Measurements from ENCODE around the gene CEP295NL. TPM values are rescaled to one million over a fixed set of nuclear protein-coding genes. Genes with fewer than 3 reads are reported as not detected.
A peak's percentile ranks its signal among the peaks of the same experiment; 100 is the strongest.

Gene CEP295NL
- total and polyA plus RNA-seq, 2 of the 8 experiments (the other 6 are each of a cell fraction or from before 2014, with no cell fraction given): 0.06 to 2.0 TPM

- Histone ChIP-seq H4K91ac (replicated peaks; ENCODE audit: insufficient read length, low read length) (no peak overlapping the region), H3K4ac (replicated peaks; ENCODE audit: insufficient read length, low read depth, low read length) (no peak overlapping the region), H2BK12ac (ENCODE audit: low read depth, low read length) (peak overlapping the region; percentile 50; the same call in 1 of the 2 replicates), H3K27ac (ENCODE audit: low read depth, low read length) (no peak overlapping the region), H2AK5ac (ENCODE audit: low read depth, low read length) (no peak overlapping the region; the same call in 1 of the 2 replicates), H3K23me2 (ENCODE audit: low read depth, low read length) (no peaks in the 10 kb centered on the region), H2BK120ac (replicated peaks; ENCODE audit: low read depth, low read length) (no peak overlapping the region), H3K56ac (replicated peaks; ENCODE audit: insufficient read length, low read depth, low read length) (no peak overlapping the region), H3K4me3 (ENCODE audit: extremely low read depth in 1 of 4, insufficient read depth in 2 of 4, low read depth in 3 of 4, low read length in 4 of 4) (no peak overlapping the region; a peak in 1 of 8 replicates), H3K18ac (ENCODE audit: extremely low read depth, low read length) (peak overlapping the region; percentile 60; the same call in 1 of the 2 replicates), H3K9ac (replicated peaks in 1 of 4; ENCODE audit: extremely low read depth in 1 of 4, low read depth in 3 of 4, low read length in 3 of 4) (no peak overlapping the region), H3K14ac (ENCODE audit: insufficient read length) (no peak overlapping the region), H3K4me2 (ENCODE audit: insufficient read depth in 1 of 2, low read depth in 2 of 2, low read length in 2 of 2) (peak overlapping the region; percentile 41 to 63; a peak in 3 of 4 replicates), H2AFZ (ENCODE audit: low read length) (no peak overlapping the region), H3K79me2 (ENCODE audit: control insufficient read depth in 1 of 2, insufficient read depth in 2 of 2, low read length in 2 of 2) (peaks cover 0 to 11% of the 10 kb centered on the region in 2 experiments; a peak in 1 of 4 replicates), H3K27me3 (replicated peaks in 1 of 4; ENCODE audit: control insufficient read depth in 3 of 4, extremely low read depth in 1 of 4, insufficient read depth in 3 of 4, low read length in 3 of 4) (no peaks in the 10 kb centered on the region; a peak in 1 of 7 replicates), H4K5ac (ENCODE audit: insufficient read length, low read depth, low read length) (no peak overlapping the region), H3K79me1 (ENCODE audit: low read depth, low read length) (no peaks in the 10 kb centered on the region; the same call in 1 of the 2 replicates), H2BK15ac (ENCODE audit: low read length) (peak overlapping the region; percentile 18; the same call in 1 of the 2 replicates), H3K4me1 (replicated peaks in 1 of 4; ENCODE audit: control insufficient read depth in 3 of 4, insufficient read depth in 4 of 4, low read length in 3 of 4) (peaks cover 0 to 35% (median 22%) of the 10 kb centered on the region in 4 experiments; a peak in 6 of 7 replicates), H3K23ac (ENCODE audit: insufficient read length) (no peak overlapping the region), H2BK20ac (ENCODE audit: low read length) (no peak overlapping the region), H3K36me3 (ENCODE audit: control insufficient read depth in 2 of 4, insufficient read depth in 4 of 4, low read length in 3 of 4) (peaks cover 0 to 2% (median 0%) of the 10 kb centered on the region in 4 experiments; a peak in 1 of 8 replicates), H4K8ac (ENCODE audit: extremely low read depth, insufficient read depth, low read length) (no peak overlapping the region), H2BK5ac (ENCODE audit: low read depth, low read length) (peak overlapping the region; percentile 83), H4K20me1 (replicated peaks in 1 of 2; ENCODE audit: control insufficient read depth in 1 of 2, insufficient read depth in 2 of 2, low read length in 2 of 2) (peaks cover 4 to 9% of the 10 kb centered on the region in 2 experiments), H3K9me3 (ENCODE audit: insufficient read depth in 2 of 2, low read depth in 1 of 2, low read length in 1 of 2) (no peaks in the 10 kb centered on the region)
- DNase-seq (ENCODE audit: low read depth in 1 of 2, low spot score in 2 of 2) (no peak), FAIRE-seq (no peak)
- ChIA-PET POLR2A (ENCODE audit: partially characterized antibody) (interaction anchor here (1.1 to 1.6 kb wide), 3 partner anchors 11 to 40 kb away, joined by 3 to 4 read pairs (median 3); no protein-coding TSS in a partner anchor), CTCF (ENCODE audit: partially characterized antibody) (interaction anchor here (0.7 to 2.0 kb wide), 7 partner anchors 16 to 89 kb away, joined by 3 to 9 read pairs (median 4); no protein-coding TSS in a partner anchor)
- WGBS, 2 experiments (ENCODE audit: extremely low coverage in 1 of 2, insufficient coverage in 1 of 2, insufficient read length in 1 of 2, insufficient replicate concordance in 2 of 2, low coverage in 1 of 2, low lambda C conversion rate in 2 of 2, missing lambda C conversion rate in 1 of 2): 83% methylated on average over 10 of the region's 10 CpGs; no CpG with 5 or more reads in 1 of the 2 experiments
- TF ChIP-seq SP4 (IDR thresholded peaks at IDR 0.05; ENCODE audit: low read length) (no peak), SP2 (IDR thresholded peaks at IDR 0.05; ENCODE audit: low read length) (no peak)
Measured at GRCh38 chr17:78883089-78883532, 19.9 kb downstream of the CEP295NL start.

Data from H1 (cell line).